ENCODE data around the gene ARHGAP6. TPM values are rescaled to one million over a fixed set of nuclear protein-coding genes. Genes with fewer than 3 reads are reported as not detected.
"Not testable (repeated sequence)": the region's sequence is repeated elsewhere in the genome, so short reads cannot be mapped to it uniquely, and the experiment has no call there.

Gene ARHGAP6
- total and polyA plus RNA-seq, 3 donors from 2014 or later = 4.8 to 11.8 (median 5.7) TPM

GRCh38 chrX:11239230-11239629 lies 426.5 kb downstream of the ARHGAP6 start:
- H3K36me3 ChIP-seq (ENCODE audit: low read depth, missing control alignments) = no peaks in the 10 kb centered on the region
- H3K4me1 ChIP-seq = no peaks in the 10 kb centered on the region
- no peak overlapping the region for H3K4me3 ChIP-seq
- intact Hi-C loops (cut with DNase I; ENCODE audit: low total_unique reads) = no loop called here
- H3K9me3 ChIP-seq = no peaks in the 10 kb centered on the region
- no peak overlapping the region for H3K27ac ChIP-seq
- DNase-seq = no peak
- H3K27me3 ChIP-seq = no peaks in the 10 kb centered on the region
- TF ChIP-seq CTCF (IDR thresholded peaks at IDR 0.05) (no peak), POLR2A (IDR thresholded peaks at IDR 0.05) (no peak)

GRCh38 chrX:11235377-11235776 lies 430.3 kb downstream of the ARHGAP6 start:
- H3K4me1 ChIP-seq; intact Hi-C loops (cut with DNase I; ENCODE audit: low total_unique reads); H3K9me3 ChIP-seq; H3K36me3 ChIP-seq (ENCODE audit: low read depth, missing control alignments); H3K4me3 ChIP-seq; DNase-seq; H3K27me3 ChIP-seq; H3K27ac ChIP-seq: not testable (repeated sequence)
- WGBS, 2 donors = 100% methylated on average over 1 to 2 of the region's 2 CpGs

- no peak for DNase-seq
- Histone ChIP-seq H3K4me1 (no peaks in the 10 kb centered on the region), H3K36me3 (ENCODE audit: low read depth, missing control alignments) (no peaks in the 10 kb centered on the region), H3K9me3 (no peaks in the 10 kb centered on the region), H3K27ac (no peak overlapping the region), H3K27me3 (no peaks in the 10 kb centered on the region), H3K4me3 (no peak overlapping the region)
- TF ChIP-seq CTCF (IDR thresholded peaks at IDR 0.05) = no peak
- 77% methylated on average over 18 of the region's 33 CpGs; no CpG with 5 or more reads in 1 of the 2 donors for WGBS, 2 donors
- intact Hi-C loops (cut with DNase I; ENCODE audit: low total_unique reads) = no loop called here
These were observed 450.4 kb downstream of the ARHGAP6 start for GRCh38 chrX:11215191-11215921.

- Histone ChIP-seq H3K27me3 (no peaks in the 10 kb centered on the region), H3K27ac (no peak overlapping the region), H3K9me3 (no peaks in the 10 kb centered on the region), H3K4me3 (no peak overlapping the region), H3K36me3 (ENCODE audit: low read depth, missing control alignments) (no peaks in the 10 kb centered on the region), H3K4me1 (no peaks in the 10 kb centered on the region)
- WGBS, 2 donors = 61 to 71% methylated on average over 3 to 8 of the region's 18 CpGs
- intact Hi-C loops (cut with DNase I; ENCODE audit: low total_unique reads) = no loop called here
- no peak for DNase-seq
- TF ChIP-seq POLR2A (IDR thresholded peaks at IDR 0.05) = no peak
- no peak for TF ChIP-seq CTCF (IDR thresholded peaks at IDR 0.05)
These were observed 451.2 kb downstream of the ARHGAP6 start for GRCh38 chrX:11214346-11215190.

GRCh38 chrX:11212741-11213140 lies 453.0 kb downstream of the ARHGAP6 start:
- TF ChIP-seq CTCF (IDR thresholded peaks at IDR 0.05) (no peak), POLR2A (IDR thresholded peaks at IDR 0.05) (no peak)
- peak; percentile 28 for DNase-seq
- intact Hi-C loops (cut with DNase I; ENCODE audit: low total_unique reads) = no loop called here
- no peaks in the 10 kb centered on the region for H3K36me3 ChIP-seq (ENCODE audit: low read depth, missing control alignments)
- no peaks in the 10 kb centered on the region for H3K4me1 ChIP-seq
- H3K9me3 ChIP-seq = no peaks in the 10 kb centered on the region
- 54 to 81% methylated on average over 6 to 9 of the region's 11 CpGs for WGBS, 2 donors
- no peak overlapping the region for H3K27ac ChIP-seq
- H3K27me3 ChIP-seq = no peaks in the 10 kb centered on the region
- no peak overlapping the region for H3K4me3 ChIP-seq
